ENCODE data around the gene MLXIPL.
"Not testable (repeated sequence)": the region's sequence is repeated elsewhere in the genome, so short reads cannot be mapped to it uniquely, and the experiment has no call there.

The MLXIPL gene

GRCh38 chr7:73623798-73624668 is at the start of gene MLXIPL:
Gene MLXIPL, minus strand, starts transcription at chr7:73624522. Its CDS starts 30 bp downstream, at chr7:73624492.
- FAIRE-seq (no peak), DNase-seq (ENCODE audit: insufficient read length, low spot score) (peak; percentile 71)

GRCh38 chr7:73671857-73672445 is 47.6 kb upstream of the MLXIPL start:
- FAIRE-seq (no peak), DNase-seq (ENCODE audit: insufficient read length, low spot score) (no peak)

GRCh38 chr7:73671322-73671661 is 47.0 kb upstream of the MLXIPL start:
- DNase-seq (ENCODE audit: insufficient read length, low spot score) = no peak
- no peak for FAIRE-seq

- no peak for FAIRE-seq
- DNase-seq (ENCODE audit: insufficient read length, low spot score) = no peak
Observed at GRCh38 chr7:73669858-73670385, 45.6 kb upstream of the MLXIPL start.

- no peak for DNase-seq (ENCODE audit: insufficient read length, low spot score)
- no peak for FAIRE-seq
Observed at GRCh38 chr7:73669288-73669701, 45.0 kb upstream of the MLXIPL start.

GRCh38 chr7:73668886-73669230 is 44.5 kb upstream of the MLXIPL start:
- FAIRE-seq (no peak), DNase-seq (ENCODE audit: insufficient read length, low spot score) (no peak)

GRCh38 chr7:73668103-73668885 is 44.0 kb upstream of the MLXIPL start:
- DNase-seq (ENCODE audit: insufficient read length, low spot score) (no peak), FAIRE-seq (no peak)

- DNase-seq (ENCODE audit: insufficient read length, low spot score) = peak; percentile 98
- peak; percentile 78 for FAIRE-seq
Observed at GRCh38 chr7:73667344-73668102, 43.2 kb upstream of the MLXIPL start, which contains the start of gene VPS37D. Gene VPS37D, plus strand, starts transcription at chr7:73667831. Its CDS starts 128 bp downstream, at chr7:73667959.

GRCh38 chr7:73663033-73663432 is 38.7 kb upstream of the MLXIPL start:
- FAIRE-seq (no peak), DNase-seq (ENCODE audit: insufficient read length, low spot score) (no peak)

GRCh38 chr7:73660594-73660993 is 36.3 kb upstream of the MLXIPL start:
- FAIRE-seq; DNase-seq (ENCODE audit: insufficient read length, low spot score): not testable (repeated sequence)

- FAIRE-seq = no peak
- DNase-seq (ENCODE audit: insufficient read length, low spot score) = no peak
Observed at GRCh38 chr7:73659983-73660382, 35.7 kb upstream of the MLXIPL start.

GRCh38 chr7:73655309-73655708 is 31.0 kb upstream of the MLXIPL start:
- not testable (repeated sequence) for DNase-seq (ENCODE audit: insufficient read length, low spot score); FAIRE-seq

- FAIRE-seq (no peak), DNase-seq (ENCODE audit: insufficient read length, low spot score) (no peak)
Observed at GRCh38 chr7:73652541-73652949, 28.2 kb upstream of the MLXIPL start.

GRCh38 chr7:73650524-73650923 is 26.2 kb upstream of the MLXIPL start:
- FAIRE-seq (no peak), DNase-seq (ENCODE audit: insufficient read length, low spot score) (no peak)

GRCh38 chr7:73649576-73649975 is 25.3 kb upstream of the MLXIPL start:
- FAIRE-seq = no peak
- DNase-seq (ENCODE audit: insufficient read length, low spot score) = no peak

- DNase-seq (ENCODE audit: insufficient read length, low spot score) = no peak
- no peak for FAIRE-seq
Observed at GRCh38 chr7:73648593-73649332, 24.4 kb upstream of the MLXIPL start.

GRCh38 chr7:73647725-73648592 is 23.6 kb upstream of the MLXIPL start:
- DNase-seq (ENCODE audit: insufficient read length, low spot score) (no peak), FAIRE-seq (no peak)

GRCh38 chr7:73646785-73647724 is 22.7 kb upstream of the MLXIPL start:
- no peak for FAIRE-seq

More at GRCh38 chr7:73646785-73647724, 22.7 kb upstream of the MLXIPL start:
- DNase-seq (ENCODE audit: insufficient read length, low spot score) = no peak

Measured in GM19239 (cell line).